CD4-positive, alpha-beta memory T cell (primary cell): ENCODE data around the gene POFUT2. TPM values are rescaled to one million over a fixed set of nuclear protein-coding genes. Genes with fewer than 3 reads are reported as not detected.
A peak's percentile ranks its signal among the peaks of the same experiment; 100 is the strongest.

Experiments used
- CTCF ChIA-PET: fragments of 350-600 bp; sonication (Branson Sonifier 250); formaldehyde crosslinking; loops from one replicate; lab custom pipeline; 2021; ENCODE audit warnings: inconsistent platforms; ENCODE audit not compliant: partially characterized antibody; lab: Charles Lee
- POLR2A ChIA-PET: fragments of 350-600 bp; sonication (Branson Sonifier 250); formaldehyde crosslinking; loops from one replicate; lab custom pipeline; 2021; ENCODE audit not compliant: partially characterized antibody; lab: Charles Lee
- DNase-seq, 5 donors: peaks; one replicate each; pipeline versions ENCODE4 v3.0.0 to v3.0.0-alpha.2; 2020 to 2022; ENCODE audit warnings: mixed read lengths in 1 of 5
- H3K27ac ChIP-seq: one replicate; pipeline ENCODE4 v1.7.0; 2013; ENCODE audit warnings: low read depth, low read length
- H3K27me3 ChIP-seq: 2 replicates; pipeline ENCODE4 v1.7.0; 2013; ENCODE audit warnings: mild to moderate bottlenecking, low read length, moderate library complexity; ENCODE audit not compliant: insufficient read depth
- H3K36me3 ChIP-seq: 2 replicates; pipeline ENCODE4 v1.7.0; 2013; ENCODE audit warnings: mild to moderate bottlenecking, low read length, moderate library complexity; ENCODE audit not compliant: insufficient read depth
- H3K4me1 ChIP-seq: 2 replicates; pipeline ENCODE4 v1.7.0; 2013; ENCODE audit warnings: mild to moderate bottlenecking, low read length, moderate library complexity; ENCODE audit not compliant: insufficient read depth
- H3K4me3 ChIP-seq, 2 donors: one replicate each; pipeline ENCODE4 v1.7.0; 2013; ENCODE audit warnings: low read length in 2 of 2, mild to moderate bottlenecking in 1 of 2
- H3K9me3 ChIP-seq, 2 donors: one replicate each; pipeline ENCODE4 v1.7.0; 2013; ENCODE audit warnings: low read length in 2 of 2, control low read depth in 1 of 2; ENCODE audit not compliant: control insufficient read depth in 1 of 2
- H3K27ac Mint-ChIP-seq, 7 donors: one replicate each; pipeline ENCODE4 v1.8.0; 2020 to 2021; ENCODE audit warnings: mixed read lengths in 7 of 7, mild to moderate bottlenecking in 6 of 7, inconsistent platforms in 3 of 7, moderate library complexity in 3 of 7
- H3K27me3 Mint-ChIP-seq, 2 donors: one replicate each; pipeline ENCODE4 v1.8.0; 2020 to 2021; ENCODE audit warnings: mixed read lengths in 2 of 2
- H3K36me3 Mint-ChIP-seq, 2 donors: one replicate each; pipeline ENCODE4 v1.8.0; 2020 to 2021; ENCODE audit warnings: mixed read lengths in 2 of 2, inconsistent platforms in 1 of 2, mild to moderate bottlenecking in 1 of 2
- H3K4me1 Mint-ChIP-seq, 4 donors: one replicate each; pipeline ENCODE4 v1.8.0; 2020 to 2021; ENCODE audit warnings: mixed read lengths in 4 of 4, mild to moderate bottlenecking in 1 of 4
- H3K4me3 Mint-ChIP-seq, 8 donors: one replicate each; pipeline ENCODE4 v1.8.0; 2020 to 2021; ENCODE audit warnings: mixed read lengths in 8 of 8, mild to moderate bottlenecking in 7 of 8, moderate library complexity in 6 of 8, inconsistent platforms in 3 of 8
- H3K9me3 Mint-ChIP-seq, 8 donors: one replicate each; pipeline ENCODE4 v1.8.0; 2020 to 2021; ENCODE audit warnings: mixed read lengths in 8 of 8, mild to moderate bottlenecking in 5 of 8, inconsistent platforms in 3 of 8, moderate library complexity in 1 of 8
- intact Hi-C: fragments of 100-400 bp; cut with micrococcal nuclease; formaldehyde crosslinking; loops from one replicate; pipeline ENCODE4 v1.15.1; 2023
- polyA plus RNA-seq, 2 donors: library from polyadenylated mRNA; unstranded; fragments of 300-500 nt; fragmentation: Illumina TruSeq; gene quantifications; one replicate each; pipeline ENCODE4 v1.2.3, GENCODE V29; 2021
- total RNA-seq, 2 experiments: library from RNA; stranded (reverse); gene quantifications; one replicate each; pipeline ENCODE4 v1.2.3, GENCODE V29; 2021

The POFUT2 gene
- total and polyA plus RNA-seq, 4 experiments from 2014 or later: 2.8 to 40.8 (median 22.9) TPM

DNA sequence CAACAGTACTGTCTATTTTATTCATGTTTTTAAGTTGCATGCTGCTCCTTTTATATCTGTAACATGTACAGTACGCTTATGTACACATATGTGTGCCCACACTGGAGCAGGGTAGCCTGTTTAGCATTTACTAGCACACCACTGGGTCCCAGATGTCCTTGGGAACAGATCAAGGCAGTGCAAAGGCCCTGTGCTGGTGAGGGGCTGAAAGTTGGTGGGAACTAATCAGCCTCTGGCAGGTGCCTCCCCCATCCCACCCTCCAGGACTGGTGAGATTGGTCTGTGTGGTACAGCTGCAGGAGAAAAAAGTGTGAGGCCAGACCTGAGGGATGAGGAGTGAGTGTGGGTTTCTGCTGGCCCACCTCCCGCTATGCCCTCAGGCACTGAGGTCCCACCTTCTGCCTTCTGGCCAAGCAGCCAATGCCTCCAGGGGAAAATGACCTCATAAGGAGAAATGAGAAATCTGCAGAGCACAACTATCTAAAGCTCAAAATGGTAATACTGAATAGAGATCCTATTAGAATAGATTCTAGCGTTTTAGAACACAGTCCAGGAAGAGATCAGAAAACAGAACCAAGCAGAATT is 58.9 kb downstream of the POFUT2 start:
- H3K36me3 Mint-ChIP-seq: peaks cover 0 to 1% of the 10 kb centered on the region in 2 donors
- peak overlapping the region in 6 of 7 donors; percentile 31 to 92 (median 85) for H3K27ac Mint-ChIP-seq
- intact Hi-C loops: no loop called here
- Histone ChIP-seq H3K36me3 (no peaks in the 10 kb centered on the region), H3K27me3 (no peaks in the 10 kb centered on the region), H3K4me3 (no peak overlapping the region), H3K27ac (no peak overlapping the region), H3K4me1 (peaks cover 48% of the 10 kb centered on the region), H3K9me3 (no peaks in the 10 kb centered on the region)
- H3K4me3 Mint-ChIP-seq: no peak overlapping the region
- POLR2A ChIA-PET: no interaction called here
- CTCF ChIA-PET: interaction anchor here (1.0 to 1.3 kb wide), 2 partner anchors 13 to 91 kb away, joined by 4 read pairs; no protein-coding TSS in a partner anchor
- no peaks in the 10 kb centered on the region for H3K9me3 Mint-ChIP-seq
- H3K4me1 Mint-ChIP-seq: peaks cover 39 to 61% (median 48%) of the 10 kb centered on the region in 4 donors
- no peak for DNase-seq
- H3K27me3 Mint-ChIP-seq: peaks cover 0 to 2% of the 10 kb centered on the region in 2 donors

DNA sequence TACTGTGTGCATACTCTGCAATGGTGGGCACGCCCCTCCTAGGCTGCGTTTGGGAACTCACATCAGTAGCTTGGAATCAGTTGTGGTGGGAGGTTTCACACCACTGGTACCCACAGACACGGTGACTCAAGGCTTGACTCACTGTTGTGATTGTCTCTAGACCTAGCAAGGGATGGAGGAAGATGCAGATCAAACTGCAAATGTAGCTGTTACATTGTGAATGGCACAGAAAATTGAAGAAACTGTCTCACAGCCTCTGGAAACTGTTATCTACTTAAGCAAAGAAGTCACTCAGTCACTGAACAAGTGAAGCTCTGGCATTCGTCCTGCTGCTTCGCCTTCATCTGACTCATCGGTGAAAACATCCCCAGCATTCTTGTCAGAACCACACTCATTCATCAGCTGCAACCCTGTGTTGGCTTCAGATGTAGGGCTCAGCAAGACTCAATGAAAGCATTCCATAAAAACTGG is 59.5 kb downstream of the POFUT2 start:
- peaks cover 39 to 61% (median 49%) of the 10 kb centered on the region in 4 donors for H3K4me1 Mint-ChIP-seq

DNA sequence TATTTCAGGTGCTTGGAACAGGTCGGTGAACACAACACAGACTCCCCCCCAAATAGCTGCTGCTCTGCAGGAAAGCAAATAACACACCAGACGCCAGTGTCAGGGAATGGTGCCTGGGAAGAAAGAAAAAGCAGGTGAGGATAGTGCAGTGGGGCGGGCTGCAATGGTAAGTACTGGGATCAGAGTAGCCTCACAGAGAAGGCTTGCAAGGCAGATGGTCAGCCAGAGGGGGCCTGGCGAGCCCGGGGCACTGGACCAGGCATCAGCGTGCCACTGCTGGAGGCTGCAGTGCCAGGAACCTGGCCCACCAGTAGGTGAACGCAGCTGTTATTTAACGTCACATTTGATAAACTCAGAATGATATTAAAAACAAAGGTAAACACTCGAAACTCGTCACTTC is 60.0 kb downstream of the POFUT2 start:
- H3K27me3 ChIP-seq: no peaks in the 10 kb centered on the region
- DNase-seq: no peak
- H3K9me3 ChIP-seq: no peaks in the 10 kb centered on the region
- peak overlapping the region; percentile 16 for H3K27ac ChIP-seq
- H3K4me1 ChIP-seq: peaks cover 48% of the 10 kb centered on the region
- Mint-ChIP-seq H3K4me3 (peak overlapping the region in 7 of 8 donors; percentile 2 to 74 (median 57)), H3K27ac (peak overlapping the region; percentile 36 to 93 (median 87)), H3K9me3 (no peaks in the 10 kb centered on the region), H3K27me3 (peaks cover 0 to 1% of the 10 kb centered on the region in 2 donors), H3K36me3 (peaks cover 0 to 1% of the 10 kb centered on the region in 2 donors), H3K4me1 (peaks cover 39 to 61% (median 49%) of the 10 kb centered on the region in 4 donors)
- ChIA-PET CTCF (interaction anchor here (1.0 to 1.3 kb wide), 2 partner anchors 14 to 90 kb away, joined by 4 read pairs; no protein-coding TSS in a partner anchor), POLR2A (no interaction called here)
- H3K4me3 ChIP-seq: no peak overlapping the region
- intact Hi-C loops: no loop called here
- H3K36me3 ChIP-seq: no peaks in the 10 kb centered on the region

More for the DNA sequence above, 59.5 kb downstream of the POFUT2 start:
- CTCF ChIA-PET: interaction anchor here (1.0 to 1.3 kb wide), 2 partner anchors 14 to 90 kb away, joined by 4 read pairs; no protein-coding TSS in a partner anchor
- H3K36me3 Mint-ChIP-seq: peaks cover 0 to 1% of the 10 kb centered on the region in 2 donors
- H3K4me3 Mint-ChIP-seq: peak overlapping the region in 6 of 8 donors; percentile 26 to 74 (median 64)
- H3K9me3 ChIP-seq: no peaks in the 10 kb centered on the region
- H3K27me3 ChIP-seq: no peaks in the 10 kb centered on the region
- H3K27ac Mint-ChIP-seq: peak overlapping the region in 6 of 7 donors; percentile 80 to 93 (median 88)
- POLR2A ChIA-PET: no interaction called here
- intact Hi-C loops: no loop called here
- H3K27me3 Mint-ChIP-seq: peaks cover 0 to 2% of the 10 kb centered on the region in 2 donors
- DNase-seq: peak; percentile 70 to 93 (median 76)
- no peak overlapping the region for H3K4me3 ChIP-seq
- H3K27ac ChIP-seq: no peak overlapping the region
- no peaks in the 10 kb centered on the region for H3K9me3 Mint-ChIP-seq
- H3K4me1 ChIP-seq: peaks cover 48% of the 10 kb centered on the region
- H3K36me3 ChIP-seq: no peaks in the 10 kb centered on the region

DNA sequence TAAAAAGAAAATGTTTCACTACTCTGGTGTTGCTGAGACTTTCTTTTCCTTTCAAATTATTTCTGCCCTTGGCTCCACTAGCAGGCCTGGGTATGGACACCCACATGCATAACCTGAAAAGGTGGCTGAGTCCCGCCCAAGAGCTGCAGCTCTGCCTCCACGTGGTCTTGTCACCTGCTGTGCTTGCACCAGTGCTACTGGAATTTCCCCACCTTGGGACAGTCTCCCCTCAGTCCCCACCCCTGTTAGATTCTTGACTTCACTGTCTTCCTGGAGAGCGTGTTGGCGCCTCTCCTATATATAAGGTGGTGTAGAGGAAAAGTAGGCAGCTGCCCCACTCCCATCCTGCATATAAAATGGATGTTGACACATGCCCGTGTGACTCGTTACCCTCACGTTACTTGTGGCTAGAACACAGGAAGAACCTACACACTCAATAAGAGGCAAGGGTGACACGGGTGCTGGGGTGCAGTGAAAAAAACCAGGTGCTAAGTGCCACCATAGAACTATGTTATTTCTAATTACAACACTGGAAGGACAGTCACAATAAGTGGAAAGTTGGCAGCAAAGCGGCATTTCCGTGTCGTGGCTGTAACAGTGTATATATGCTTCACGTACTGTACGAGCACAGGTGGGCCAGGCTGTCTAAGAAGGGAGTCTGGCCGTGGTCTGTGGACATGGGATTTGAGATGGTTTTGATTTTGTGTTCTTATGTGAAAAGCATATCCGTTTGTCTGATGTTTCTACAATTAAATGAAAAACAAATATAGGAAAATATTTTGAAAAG is 61.0 kb downstream of the POFUT2 start:
- no peak overlapping the region for H3K27ac ChIP-seq
- H3K9me3 Mint-ChIP-seq: no peaks in the 10 kb centered on the region
- DNase-seq: peak; percentile 32 to 75 (median 44)
- intact Hi-C loops: no loop called here
- H3K36me3 ChIP-seq: no peaks in the 10 kb centered on the region
- peak overlapping the region; percentile 80 to 97 (median 87) for H3K27ac Mint-ChIP-seq
- H3K9me3 ChIP-seq: no peaks in the 10 kb centered on the region
- H3K4me1 Mint-ChIP-seq: peaks cover 35 to 54% (median 44%) of the 10 kb centered on the region in 4 donors
- H3K4me3 ChIP-seq: no peak overlapping the region
- POLR2A ChIA-PET: no interaction called here
- CTCF ChIA-PET: interaction anchor here (1.0 kb wide), 1 partner anchor 89 kb away, joined by 3 read pairs; no protein-coding TSS in a partner anchor
- H3K36me3 Mint-ChIP-seq: peaks cover 3 to 5% of the 10 kb centered on the region in 2 donors
- H3K27me3 ChIP-seq: no peaks in the 10 kb centered on the region
- peak overlapping the region in 7 of 8 donors; percentile 11 to 73 (median 54) for H3K4me3 Mint-ChIP-seq
- peaks cover 43% of the 10 kb centered on the region for H3K4me1 ChIP-seq
- H3K27me3 Mint-ChIP-seq: no peaks in the 10 kb centered on the region

DNA sequence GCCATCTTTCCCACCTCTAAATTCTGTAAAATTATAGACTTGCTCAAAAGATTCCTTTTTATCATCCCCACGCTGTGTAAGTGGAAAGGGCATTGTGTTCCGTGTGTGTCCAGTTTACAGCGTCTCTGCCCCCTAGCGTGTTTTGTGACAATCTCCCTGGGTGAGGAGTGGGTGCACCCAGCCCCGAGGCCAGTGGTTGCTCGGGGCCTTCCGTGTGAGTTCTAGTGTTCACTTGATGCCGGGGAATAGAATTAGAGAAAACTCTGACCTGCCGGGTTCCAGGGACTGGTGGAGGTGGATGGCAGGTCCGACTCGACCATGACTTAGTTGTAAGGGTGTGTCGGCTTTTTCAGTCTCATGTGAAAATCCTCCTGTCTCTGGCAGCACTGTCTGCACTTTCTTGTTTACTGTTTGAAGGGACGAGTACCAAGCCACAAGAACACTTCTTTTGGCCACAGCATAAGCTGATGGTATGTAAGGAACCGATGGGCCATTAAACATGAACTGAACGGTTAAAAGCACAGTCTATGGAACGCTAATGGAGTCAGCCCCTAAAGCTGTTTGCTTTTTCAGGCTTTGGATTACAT is 61.9 kb downstream of the POFUT2 start:
- no peaks in the 10 kb centered on the region for H3K27me3 ChIP-seq
- peaks cover 43% of the 10 kb centered on the region for H3K4me1 ChIP-seq
- intact Hi-C loops: loop anchor here (2.0 kb wide), 1 partner anchor 41 kb away; no protein-coding TSS in a partner anchor
- H3K4me3 ChIP-seq: no peak overlapping the region
- CTCF ChIA-PET: interaction anchor here (1.0 kb wide), 1 partner anchor 88 kb away, joined by 3 read pairs; no protein-coding TSS in a partner anchor
- Mint-ChIP-seq H3K9me3 (no peaks in the 10 kb centered on the region), H3K4me1 (peaks cover 35 to 53% (median 44%) of the 10 kb centered on the region in 4 donors), H3K27ac (peak overlapping the region; percentile 24 to 97 (median 85)), H3K27me3 (no peaks in the 10 kb centered on the region), H3K36me3 (peaks cover 9 to 12% of the 10 kb centered on the region in 2 donors), H3K4me3 (peak overlapping the region in 4 of 8 donors; percentile 46 to 73 (median 59))
- H3K27ac ChIP-seq: no peak overlapping the region
- no peaks in the 10 kb centered on the region for H3K9me3 ChIP-seq
- POLR2A ChIA-PET: no interaction called here
- no peak for DNase-seq
- peaks cover 6% of the 10 kb centered on the region for H3K36me3 ChIP-seq

DNA sequence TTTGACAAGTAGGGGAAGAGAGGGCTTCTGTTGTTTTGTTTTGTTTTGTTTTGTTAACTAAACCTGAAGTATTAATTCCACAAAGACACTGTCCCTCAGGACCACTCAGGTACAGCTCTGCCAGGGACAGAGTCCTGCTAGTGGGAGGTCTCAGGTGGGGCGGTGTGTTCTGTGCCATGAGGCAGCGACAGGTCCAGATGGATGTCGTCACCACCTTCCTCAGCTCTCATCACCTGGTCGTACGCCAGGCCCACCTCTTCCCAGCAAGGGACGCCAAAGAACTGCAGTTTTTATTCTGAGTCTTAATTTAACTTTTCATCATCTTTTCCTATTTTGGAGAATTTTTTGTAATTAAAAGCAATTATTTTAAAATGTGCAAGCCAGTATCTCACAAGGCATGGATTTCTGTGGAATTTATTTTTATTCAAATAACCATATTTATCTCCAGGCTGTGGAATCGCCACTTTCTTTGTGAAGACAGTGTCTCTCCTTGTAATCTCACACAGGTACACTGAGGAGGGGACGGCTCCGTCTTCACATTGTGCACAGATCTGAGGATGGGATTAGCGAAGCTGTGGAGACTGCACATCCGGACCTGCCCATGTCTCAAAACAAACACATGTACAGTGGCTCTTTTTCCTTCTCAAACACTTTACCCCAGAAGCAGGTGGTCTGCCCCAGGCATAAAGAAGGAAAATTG is 62.5 kb downstream of the POFUT2 start:
- POLR2A ChIA-PET: interaction anchor here (0.7 to 1.6 kb wide), 3 partner anchors 10 to 351 kb away, joined by 3 to 4 read pairs (median 3); partner anchors contain the start of gene PTTG1IP
- peak overlapping the region; percentile 80 to 97 (median 95) for H3K27ac Mint-ChIP-seq
- Histone ChIP-seq H3K4me3 (no peak overlapping the region), H3K9me3 (no peaks in the 10 kb centered on the region), H3K4me1 (peaks cover 43% of the 10 kb centered on the region), H3K36me3 (peaks cover 9% of the 10 kb centered on the region), H3K27me3 (no peaks in the 10 kb centered on the region), H3K27ac (peak overlapping the region; percentile 42)
- no peaks in the 10 kb centered on the region for H3K9me3 Mint-ChIP-seq
- H3K4me3 Mint-ChIP-seq: peak overlapping the region; percentile 60 to 85 (median 76)
- DNase-seq: no peak
- CTCF ChIA-PET: interaction anchor here (1.0 kb wide), 1 partner anchor 87 kb away, joined by 4 read pairs; no protein-coding TSS in a partner anchor
- peaks cover 12 to 14% of the 10 kb centered on the region in 2 donors for H3K36me3 Mint-ChIP-seq
- H3K27me3 Mint-ChIP-seq: no peaks in the 10 kb centered on the region
- intact Hi-C loops: loop anchor here (2.0 kb wide), 1 partner anchor 42 kb away; no protein-coding TSS in a partner anchor
- peaks cover 35 to 53% (median 44%) of the 10 kb centered on the region in 4 donors for H3K4me1 Mint-ChIP-seq
